GM23248 (cell line): ENCODE data around the gene GPHN. TPM values are rescaled to one million over a fixed set of nuclear protein-coding genes. Genes with fewer than 3 reads are reported as not detected.

ENCODE experiments used
- DNase-seq: peaks from one replicate; pipeline ENCODE4 v3.0.0-alpha.2; 2015
- H2AFZ ChIP-seq: fragments of 200-600 bp; sonication (generic); 2 replicates; pipeline ENCODE4 v1.6.1; 2016; ENCODE audit warnings: antibody characterized with exemption
- H3F3A ChIP-seq: fragments of 200-600 bp; sonication (generic); 2 replicates; pipeline ENCODE4 v1.6.1; 2016; ENCODE audit warnings: mild to moderate bottlenecking, antibody characterized with exemption, mixed run types; ENCODE audit not compliant: insufficient read depth
- H3K27ac ChIP-seq: fragments of 200-600 bp; sonication (generic); 2 replicates; pipeline ENCODE4 v1.5.1; 2016; ENCODE audit warnings: mild to moderate bottlenecking
- H3K27me3 ChIP-seq: fragments of 200-600 bp; sonication (generic); replicated peaks from 2 replicates; pipeline ENCODE4 v1.6.1; 2016; ENCODE audit warnings: mild to moderate bottlenecking; ENCODE audit not compliant: insufficient read depth
- H3K36me3 ChIP-seq: fragments of 200-600 bp; sonication (generic); 2 replicates; pipeline ENCODE4 v1.6.1; 2016; ENCODE audit warnings: low read depth, mild to moderate bottlenecking
- H3K4me1 ChIP-seq: fragments of 200-600 bp; sonication (generic); 2 replicates; pipeline ENCODE4 v1.6.1; 2016; ENCODE audit warnings: mild to moderate bottlenecking; ENCODE audit not compliant: insufficient read depth
- H3K4me2 ChIP-seq: fragments of 200-600 bp; sonication (generic); one replicate; pipeline ENCODE4 v1.6.1; 2016; ENCODE audit warnings: mild to moderate bottlenecking; ENCODE audit not compliant: unreplicated experiment
- H3K4me3 ChIP-seq: fragments of 200-600 bp; sonication (generic); 2 replicates; pipeline ENCODE4 v1.5.1; 2016; ENCODE audit warnings: mild to moderate bottlenecking
- H3K79me2 ChIP-seq: fragments of 200-600 bp; sonication (generic); 2 replicates; pipeline ENCODE4 v1.6.1; 2016; ENCODE audit warnings: mild to moderate bottlenecking; ENCODE audit not compliant: insufficient read depth
- H3K9ac ChIP-seq: fragments of 200-600 bp; sonication (generic); 2 replicates; pipeline ENCODE4 v1.6.1; 2016; ENCODE audit warnings: mild to moderate bottlenecking
- H3K9me2 ChIP-seq: fragments of 200-600 bp; sonication (generic); 2 replicates; pipeline ENCODE4 v1.6.1; 2016; ENCODE audit warnings: mixed run types, mild to moderate bottlenecking, moderate library complexity; ENCODE audit not compliant: insufficient read depth
- H3K9me3 ChIP-seq: fragments of 200-600 bp; sonication (generic); one replicate; pipeline ENCODE4 v1.6.1; 2017; ENCODE audit warnings: low read depth
- H4K20me1 ChIP-seq: fragments of 200-600 bp; sonication (generic); 2 replicates; pipeline ENCODE4 v1.6.0; 2016; ENCODE audit not compliant: insufficient read depth
- EZH2 ChIP-seq: fragments of 200-600 bp; sonication (generic); IDR thresholded peaks from 2 replicates; pipeline ENCODE4 v1.6.1; 2018; ENCODE audit warnings: antibody characterized with exemption, mild to moderate bottlenecking; ENCODE audit not compliant: insufficient read depth, poor library complexity, severe bottlenecking
- EZH2phosphoT487 ChIP-seq: fragments of 200-600 bp; sonication (generic); IDR thresholded peaks from 2 replicates; pipeline ENCODE4 v1.6.1; 2018; ENCODE audit warnings: antibody characterized with exemption, moderate library complexity, mild to moderate bottlenecking, low read depth; ENCODE audit not compliant: insufficient read depth
- WGBS, 2 experiments: methylation state at CpG; one replicate each; pipeline ENCODE4 v1.1.6; 2015 to 2017; ENCODE audit warnings: low lambda C conversion rate in 2 of 2, low coverage in 1 of 2; ENCODE audit errors: missing lambda C conversion rate in 2 of 2; 5-methylcytosine and 5-hydroxymethylcytosine counted together
- in situ Hi-C: fragments of 300-500 bp; cut with MboI; formaldehyde crosslinking; loops from 2 replicates; pipeline ENCODE4 v1.15.0; 2020
- polyA plus RNA-seq: library from polyadenylated mRNA; unstranded; fragments of >200 nt; fragmentation: Nextera tagmentation; extraction: Ambion mirVana; gene quantifications from 2 replicates; pipeline ENCODE4 v1.2.1, GENCODE V29; 2016
- total RNA-seq: library from RNA; depleted of rRNA; stranded (reverse); fragments of >200 nt; shearing (Covaris generic); gene quantifications from 2 replicates; pipeline ENCODE4 v1.2.3, GENCODE V29; 2014

The GPHN gene
- total and polyA plus RNA-seq, 2 experiments from 2014 or later, result 7.6 to 9.3 TPM

DNA sequence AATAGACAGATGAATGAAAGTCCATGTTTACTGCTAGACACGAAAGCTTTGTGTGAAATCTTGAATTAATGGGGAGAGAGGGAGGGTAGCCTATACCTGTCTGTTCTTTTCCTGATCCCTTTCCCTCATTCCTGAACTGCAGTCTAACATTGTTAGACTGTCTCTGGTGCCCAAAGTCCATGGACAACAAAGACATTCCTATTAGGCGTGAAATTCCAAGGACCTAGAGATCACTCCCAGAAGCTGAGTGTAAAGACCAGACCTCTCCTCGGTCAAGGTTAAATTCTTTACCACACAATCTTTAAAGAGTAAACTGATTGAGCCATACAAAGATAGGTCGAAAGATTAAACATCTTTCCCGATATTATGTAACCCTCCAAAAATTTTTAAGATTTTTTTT, 410.6 kb downstream of the GPHN start:
- Histone ChIP-seq H3K9me3 (no peaks in the 10 kb centered on the region), H3K4me1 (no peaks in the 10 kb centered on the region), H3K9me2 (no peaks in the 10 kb centered on the region), H3K36me3 (no peaks in the 10 kb centered on the region), H3K9ac (no peak overlapping the region), H3K4me3 (no peak overlapping the region), H2AFZ (no peak overlapping the region), H4K20me1 (no peaks in the 10 kb centered on the region), H3K27ac (no peak overlapping the region), H3K4me2 (no peak overlapping the region), H3K27me3 (no peaks in the 10 kb centered on the region), H3K79me2 (no peaks in the 10 kb centered on the region), H3F3A (no peaks in the 10 kb centered on the region)
- no peak for TF ChIP-seq EZH2
- DNase-seq, result no peak
- in situ Hi-C loops, result no loop called here
- 94 to 95% methylated on average over 5 of the region's 5 CpGs for WGBS, 2 experiments

DNA sequence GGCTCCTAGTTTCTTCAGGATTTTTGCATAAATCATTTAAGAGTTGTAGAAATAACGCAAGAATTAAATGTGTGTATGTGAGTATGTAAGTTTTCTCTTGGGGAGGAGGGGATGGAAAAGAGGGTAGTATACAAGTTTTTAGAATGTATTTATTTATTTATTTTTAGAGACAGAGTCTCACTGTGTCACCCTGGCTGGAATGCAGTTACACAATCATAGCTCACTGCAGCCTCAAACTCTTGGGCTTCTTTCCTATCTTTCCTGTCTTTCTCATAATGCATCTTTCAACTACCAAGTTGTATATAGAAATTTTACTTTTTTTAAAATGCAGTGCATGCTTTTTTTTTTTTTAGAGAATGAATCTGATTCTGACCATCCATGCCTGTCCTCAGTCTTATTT, 412.2 kb downstream of the GPHN start:
- Histone ChIP-seq H3K79me2 (no peaks in the 10 kb centered on the region), H3K4me2 (no peak overlapping the region), H4K20me1 (no peaks in the 10 kb centered on the region), H3K27ac (no peak overlapping the region), H3K4me1 (no peaks in the 10 kb centered on the region), H3K9ac (no peak overlapping the region), H3K9me3 (no peaks in the 10 kb centered on the region), H3F3A (no peaks in the 10 kb centered on the region), H2AFZ (no peak overlapping the region), H3K4me3 (no peak overlapping the region), H3K9me2 (peaks cover 9% of the 10 kb centered on the region), H3K36me3 (no peaks in the 10 kb centered on the region), H3K27me3 (no peaks in the 10 kb centered on the region)
- TF ChIP-seq EZH2phosphoT487 (no peak), EZH2 (no peak)
- in situ Hi-C loops, result no loop called here
- 98 to 100% methylated on average over 1 of the region's 1 CpG for WGBS, 2 experiments
- peak; percentile 33 for DNase-seq

GRCh38 chr14:66923251-66923650, 415.3 kb downstream of the GPHN start:
- in situ Hi-C loops, result no loop called here
- no peak overlapping the region for H3K4me2 ChIP-seq
- no peaks in the 10 kb centered on the region for H3F3A ChIP-seq
- H3K27ac ChIP-seq, result no peak overlapping the region
- H3K79me2 ChIP-seq, result no peaks in the 10 kb centered on the region
- H3K4me1 ChIP-seq, result no peaks in the 10 kb centered on the region
- no peak overlapping the region for H2AFZ ChIP-seq
- no peak for DNase-seq
- TF ChIP-seq EZH2phosphoT487 (no peak), EZH2 (no peak)
- peaks cover 9% of the 10 kb centered on the region for H3K9me2 ChIP-seq
- no peaks in the 10 kb centered on the region for H3K36me3 ChIP-seq
- H3K27me3 ChIP-seq, result no peaks in the 10 kb centered on the region
- H4K20me1 ChIP-seq, result no peaks in the 10 kb centered on the region
- no peaks in the 10 kb centered on the region for H3K9me3 ChIP-seq
- H3K4me3 ChIP-seq, result no peak overlapping the region
- H3K9ac ChIP-seq, result no peak overlapping the region
- WGBS, 2 experiments, result 96 to 97% methylated on average over 1 of the region's 1 CpG

GRCh38 chr14:66939409-66939808, 431.5 kb downstream of the GPHN start:
- Histone ChIP-seq H3K9me3 (peaks cover 3% of the 10 kb centered on the region), H3K9ac (no peak overlapping the region), H3K79me2 (no peaks in the 10 kb centered on the region), H3K36me3 (no peaks in the 10 kb centered on the region), H2AFZ (no peak overlapping the region), H4K20me1 (no peaks in the 10 kb centered on the region), H3K4me1 (no peaks in the 10 kb centered on the region), H3K27me3 (no peaks in the 10 kb centered on the region), H3K4me2 (no peak overlapping the region), H3F3A (no peaks in the 10 kb centered on the region), H3K9me2 (no peaks in the 10 kb centered on the region), H3K4me3 (no peak overlapping the region), H3K27ac (no peak overlapping the region)
- TF ChIP-seq EZH2 (no peak), EZH2phosphoT487 (no peak)
- 45 to 53% methylated on average over 4 of the region's 4 CpGs for whole genome bisulfite sequencing, 2 experiments
- in situ Hi-C loops, result no loop called here
- DNase-seq, result no peak

DNA sequence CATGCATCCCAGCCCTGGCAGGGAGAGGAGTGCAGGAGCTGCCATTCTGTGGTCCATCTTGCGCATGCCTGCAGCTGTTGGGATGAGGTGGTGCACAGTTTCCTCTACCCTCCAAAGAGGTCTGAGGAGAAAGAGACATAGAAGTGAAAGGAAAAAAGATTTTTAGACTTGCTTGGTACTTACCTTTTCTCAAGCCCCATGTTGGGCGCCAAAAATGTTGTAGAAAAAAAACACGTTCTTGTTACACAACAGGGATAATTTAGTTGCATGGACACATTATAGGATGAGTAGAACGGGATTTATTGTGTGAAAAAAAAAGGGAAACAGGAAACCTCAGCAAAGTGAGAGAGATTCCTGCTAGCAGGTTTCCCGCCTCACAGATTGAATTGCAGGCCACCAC, 436.9 kb downstream of the GPHN start:
- no peak overlapping the region for H3K27ac ChIP-seq
- H3K9ac ChIP-seq, result no peak overlapping the region
- 88 to 95% methylated on average over 5 of the region's 5 CpGs for WGBS, 2 experiments
- peak; percentile 44 for DNase-seq
- H4K20me1 ChIP-seq, result no peaks in the 10 kb centered on the region
- H3K4me3 ChIP-seq, result no peak overlapping the region
- no peak overlapping the region for H3K4me2 ChIP-seq
- H3K4me1 ChIP-seq, result no peaks in the 10 kb centered on the region
- 0 out of 2 replicates have a peak, but pooled peaks cover 9% of the 10 kb centered on the region for H3K36me3 ChIP-seq
- no peak overlapping the region for H2AFZ ChIP-seq
- in situ Hi-C loops, result no loop called here
- H3K9me3 ChIP-seq, result peaks cover 8% of the 10 kb centered on the region
- H3K27me3 ChIP-seq, result no peaks in the 10 kb centered on the region
- H3K79me2 ChIP-seq, result no peaks in the 10 kb centered on the region
- no peak for TF ChIP-seq EZH2phosphoT487
- TF ChIP-seq EZH2, result no peak
- H3F3A ChIP-seq, result no peaks in the 10 kb centered on the region
- H3K9me2 ChIP-seq, result no peaks in the 10 kb centered on the region
